GM10847 (cell line): Measurements from ENCODE around the gene SUPT20H.
A peak's percentile ranks its signal among the peaks of the same experiment; 100 is the strongest.

Source experiments
- POLR2A ChIP-seq: IDR thresholded peaks from 2 replicates; pipeline ENCODE4 v1.6.1; 2011; ENCODE audit not compliant: insufficient read length; ENCODE audit errors: extremely low read depth

SUPT20H gene

GRCh38 chr13:37039896-37040295, 19.6 kb downstream of the SUPT20H start:
- no peak for TF ChIP-seq POLR2A

GRCh38 chr13:37037241-37037640, 22.2 kb downstream of the SUPT20H start:
- no peak for TF ChIP-seq POLR2A

- TF ChIP-seq POLR2A, result no peak
These were observed 29.9 kb downstream of the SUPT20H start for GRCh38 chr13:37029617-37030016.

GRCh38 chr13:37027639-37028038, 31.8 kb downstream of the SUPT20H start:
- TF ChIP-seq POLR2A, result no peak

GRCh38 chr13:37026771-37027170, 32.7 kb downstream of the SUPT20H start:
- TF ChIP-seq POLR2A, result no peak

- no peak for TF ChIP-seq POLR2A
These were observed 35.6 kb downstream of the SUPT20H start for GRCh38 chr13:37023871-37024270.

- no peak for TF ChIP-seq POLR2A
These were observed 44.9 kb downstream of the SUPT20H start for GRCh38 chr13:37014609-37015008.

GRCh38 chr13:37011788-37012187, 47.7 kb downstream of the SUPT20H start:
- TF ChIP-seq POLR2A, result no peak

- TF ChIP-seq POLR2A, result no peak
These were observed 48.5 kb downstream of the SUPT20H start for GRCh38 chr13:37011002-37011401.

GRCh38 chr13:37010424-37010823, 49.1 kb downstream of the SUPT20H start:
- TF ChIP-seq POLR2A, result no peak

GRCh38 chr13:37009692-37010091, 49.8 kb downstream of the SUPT20H start:
- no peak for TF ChIP-seq POLR2A

- TF ChIP-seq POLR2A, result no peak
These were observed 57.6 kb downstream of the SUPT20H start for GRCh38 chr13:37001921-37002250.

GRCh38 chr13:36999054-36999714, 60.3 kb downstream of the SUPT20H start, which contains the start of gene ALG5:
TSS of gene ALG5 (minus strand) at chr13:36999340. CDS start at chr13:36999300, 40 bp downstream.
- TF ChIP-seq POLR2A, result peak; percentile 94

GRCh38 chr13:36998624-36999041, 60.9 kb downstream of the SUPT20H start:
- TF ChIP-seq POLR2A, result no peak

- no peak for TF ChIP-seq POLR2A
These were observed 61.6 kb downstream of the SUPT20H start for GRCh38 chr13:36997716-36998427.

- no peak for TF ChIP-seq POLR2A
These were observed 67.1 kb downstream of the SUPT20H start for GRCh38 chr13:36992362-36992761.

- no peak for TF ChIP-seq POLR2A
These were observed 72.8 kb downstream of the SUPT20H start for GRCh38 chr13:36986462-36987240.
